Breast epithelium (tissue), 4 donors: ENCODE results near the gene CTXND1. TPM values are rescaled to one million over a fixed set of nuclear protein-coding genes. Genes with fewer than 3 reads are reported as not detected.

Experiments used
- DNase-seq, 2 donors: peaks; one replicate each; pipeline ENCODE4 v3.0.0-alpha.2; 2019; ENCODE audit warnings: low spot score in 2 of 2
- H3K27ac ChIP-seq, 2 donors: fragments of 200-600 bp; sonication (generic) in 1 of 2; one replicate each; pipeline ENCODE4 v1.5.1; 2016 to 2019; ENCODE audit warnings: mild to moderate bottlenecking in 1 of 2
- H3K27me3 ChIP-seq, 2 donors: fragments of 200-600 bp; sonication (generic) in 1 of 2; one replicate each; pipeline versions ENCODE4 v1.5.1 to v1.6.0; 2017 to 2019; ENCODE audit warnings: control low read depth in 1 of 2, mild to moderate bottlenecking in 1 of 2
- H3K36me3 ChIP-seq: fragments of 200-600 bp; one replicate; pipeline ENCODE4 v1.5.1; 2019
- H3K4me1 ChIP-seq, 2 donors: fragments of 200-600 bp; sonication (generic); one replicate each; pipeline ENCODE4 v1.5.1; 2016 to 2019; ENCODE audit warnings: control low read depth in 1 of 2
- H3K4me3 ChIP-seq, 3 donors: fragments of 200-600 bp; sonication (generic); 1 replicate in 2 of 3; 2 replicates in 1 of 3; pipeline ENCODE4 v1.5.1; 2016 to 2019; ENCODE audit warnings: mild to moderate bottlenecking in 3 of 3, moderate library complexity in 2 of 3
- H3K9me3 ChIP-seq, 2 donors: fragments of 200-600 bp; sonication (generic) in 1 of 2; one replicate each; pipeline ENCODE4 v1.5.1; 2016 to 2019; ENCODE audit warnings: control low read depth in 1 of 2
- POLR2A ChIP-seq: fragments of 450-650 bp; IDR thresholded peaks from one replicate; pipeline ENCODE4 v1.6.1; 2016; ENCODE audit warnings: antibody characterized with exemption, mild to moderate bottlenecking, moderate library complexity
- POLR2AphosphoS5 ChIP-seq, 3 donors: sonication (generic); formaldehyde crosslinking; IDR thresholded peaks; one replicate each; pipeline ENCODE4 v1.6.1; 2017; ENCODE audit warnings: antibody characterized with exemption in 3 of 3
- intact Hi-C: fragments of 100-400 bp; cut with DNase I; formaldehyde crosslinking; loops from one replicate; pipeline ENCODE4 v1.15.1; 2023; ENCODE audit warnings: low total_unique reads
- total RNA-seq, 3 donors: library from RNA; depleted of rRNA; stranded (reverse); fragments of >200 nt; gene quantifications; one replicate each; pipeline ENCODE4 v1.1.0, GENCODE V29; 2016
- TF ChIP-seq, protein P1 (sequence below), 3 donors: fragments of 450-650 bp; IDR thresholded peaks; one replicate each; pipeline ENCODE4 v1.5.1; 2016 to 2017; ENCODE audit warnings: antibody characterized with exemption in 3 of 3, mild to moderate bottlenecking in 3 of 3, moderate library complexity in 3 of 3

CTXND1 gene
- total RNA-seq, 3 donors from 2014 or later = not detected

- no peaks in the 10 kb centered on the region for H3K9me3 ChIP-seq
- H3K27ac ChIP-seq = no peak overlapping the region
- no peaks in the 10 kb centered on the region for H3K36me3 ChIP-seq
- no peaks in the 10 kb centered on the region for H3K27me3 ChIP-seq
- no peak for DNase-seq
- TF ChIP-seq POLR2A (no peak), POLR2AphosphoS5 (IDR thresholded peaks at IDR 0.05) (no peak)
- TF ChIP-seq, protein P1, sequence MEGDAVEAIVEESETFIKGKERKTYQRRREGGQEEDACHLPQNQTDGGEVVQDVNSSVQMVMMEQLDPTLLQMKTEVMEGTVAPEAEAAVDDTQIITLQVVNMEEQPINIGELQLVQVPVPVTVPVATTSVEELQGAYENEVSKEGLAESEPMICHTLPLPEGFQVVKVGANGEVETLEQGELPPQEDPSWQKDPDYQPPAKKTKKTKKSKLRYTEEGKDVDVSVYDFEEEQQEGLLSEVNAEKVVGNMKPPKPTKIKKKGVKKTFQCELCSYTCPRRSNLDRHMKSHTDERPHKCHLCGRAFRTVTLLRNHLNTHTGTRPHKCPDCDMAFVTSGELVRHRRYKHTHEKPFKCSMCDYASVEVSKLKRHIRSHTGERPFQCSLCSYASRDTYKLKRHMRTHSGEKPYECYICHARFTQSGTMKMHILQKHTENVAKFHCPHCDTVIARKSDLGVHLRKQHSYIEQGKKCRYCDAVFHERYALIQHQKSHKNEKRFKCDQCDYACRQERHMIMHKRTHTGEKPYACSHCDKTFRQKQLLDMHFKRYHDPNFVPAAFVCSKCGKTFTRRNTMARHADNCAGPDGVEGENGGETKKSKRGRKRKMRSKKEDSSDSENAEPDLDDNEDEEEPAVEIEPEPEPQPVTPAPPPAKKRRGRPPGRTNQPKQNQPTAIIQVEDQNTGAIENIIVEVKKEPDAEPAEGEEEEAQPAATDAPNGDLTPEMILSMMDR (IDR thresholded peaks at IDR 0.05) = no peak
- no peaks in the 10 kb centered on the region for H3K4me1 ChIP-seq
- intact Hi-C loops = no loop called here
- no peak overlapping the region for H3K4me3 ChIP-seq
Observed at GRCh38 chr15:80214910-80215309, 37.1 kb downstream of the CTXND1 start.

- no peaks in the 10 kb centered on the region for H3K27me3 ChIP-seq
- no peak overlapping the region for H3K4me3 ChIP-seq
- no peaks in the 10 kb centered on the region for H3K4me1 ChIP-seq
- H3K27ac ChIP-seq = no peak overlapping the region
- no peak for DNase-seq
- H3K36me3 ChIP-seq = no peaks in the 10 kb centered on the region
- no peaks in the 10 kb centered on the region for H3K9me3 ChIP-seq
- intact Hi-C loops = no loop called here
- no peak for TF ChIP-seq POLR2AphosphoS5 (IDR thresholded peaks at IDR 0.05)
- TF ChIP-seq POLR2A = no peak
- TF ChIP-seq, protein P1 (IDR thresholded peaks at IDR 0.05) = no peak
Observed at GRCh38 chr15:80211976-80212375, 40.0 kb downstream of the CTXND1 start.

DNA sequence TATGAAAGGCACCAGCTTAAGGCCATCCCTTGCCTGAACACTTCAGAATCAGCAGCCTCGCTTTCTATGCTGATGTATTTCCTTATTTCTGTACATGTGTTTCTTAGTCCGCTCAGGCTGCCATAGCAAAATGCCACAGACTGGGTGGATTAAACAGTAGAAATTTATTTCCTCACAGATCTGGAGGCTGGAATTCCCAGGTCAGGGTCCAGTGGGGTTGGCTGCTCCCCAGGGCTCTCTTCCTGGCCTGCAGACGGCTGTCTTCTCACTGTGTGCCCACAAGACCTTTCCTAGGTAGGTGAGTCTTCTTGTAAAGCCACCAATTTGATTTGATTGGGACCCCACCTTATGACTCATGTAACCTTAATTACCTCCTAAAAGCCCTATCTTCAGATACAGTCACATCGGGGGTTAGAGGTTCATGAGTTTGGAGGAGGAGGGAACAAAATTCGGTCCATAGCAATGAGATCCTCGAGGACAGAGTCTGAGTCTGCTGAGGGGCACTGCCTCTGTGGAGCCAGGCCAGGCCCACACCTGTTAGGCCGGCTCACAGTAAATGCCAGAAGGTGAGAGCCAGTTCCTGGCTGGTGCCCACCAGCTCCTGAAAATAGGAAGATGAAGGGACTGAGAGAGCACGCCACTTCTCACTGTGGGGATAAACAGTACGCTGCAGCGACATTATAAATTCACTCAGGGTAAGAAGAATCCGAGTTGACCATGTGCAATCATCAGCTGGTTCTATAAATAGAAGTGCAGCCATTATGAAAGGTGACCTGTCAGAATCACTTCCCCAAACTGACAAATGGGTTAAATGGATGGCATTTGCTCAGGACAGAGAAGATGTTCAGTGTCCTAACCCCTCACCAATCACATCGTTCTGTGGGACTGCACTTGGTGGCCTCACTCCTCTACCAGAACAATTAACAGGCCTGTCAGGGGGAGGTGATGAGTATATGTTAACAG is 41.1 kb downstream of the CTXND1 start:
- no peak for DNase-seq
- intact Hi-C loops = no loop called here
- TF ChIP-seq, protein P1 (IDR thresholded peaks at IDR 0.05) = no peak
- no peak for TF ChIP-seq POLR2A
- no peak for TF ChIP-seq POLR2AphosphoS5 (IDR thresholded peaks at IDR 0.05)

GRCh38 chr15:80208758-80209734 is 43.0 kb downstream of the CTXND1 start:
- intact Hi-C loops = no loop called here

More for the DNA sequence above, 41.1 kb downstream of the CTXND1 start:
- Histone ChIP-seq H3K36me3 (no peaks in the 10 kb centered on the region), H3K27ac (no peak overlapping the region), H3K9me3 (no peaks in the 10 kb centered on the region), H3K4me3 (no peak overlapping the region), H3K27me3 (no peaks in the 10 kb centered on the region), H3K4me1 (no peaks in the 10 kb centered on the region)

More at GRCh38 chr15:80208758-80209734, 43.0 kb downstream of the CTXND1 start:
- no peaks in the 10 kb centered on the region for H3K27me3 ChIP-seq
- H3K36me3 ChIP-seq = no peaks in the 10 kb centered on the region
- H3K27ac ChIP-seq = no peak overlapping the region
- TF ChIP-seq POLR2A (no peak), POLR2AphosphoS5 (IDR thresholded peaks at IDR 0.05) (no peak)
- TF ChIP-seq, protein P1 (IDR thresholded peaks at IDR 0.05) = no peak
- no peak for DNase-seq
- H3K4me3 ChIP-seq = no peak overlapping the region
- H3K9me3 ChIP-seq = no peaks in the 10 kb centered on the region
- no peaks in the 10 kb centered on the region for H3K4me1 ChIP-seq
